ENCODE results near the gene ZCCHC13. TPM values are rescaled to one million over a fixed set of nuclear protein-coding genes. Genes with fewer than 3 reads are reported as not detected.

The ZCCHC13 gene
- total and polyA plus RNA-seq, 2 of the 8 experiments (the other 6 are each of a cell fraction or from before 2014, with no cell fraction given): not detected

DNA sequence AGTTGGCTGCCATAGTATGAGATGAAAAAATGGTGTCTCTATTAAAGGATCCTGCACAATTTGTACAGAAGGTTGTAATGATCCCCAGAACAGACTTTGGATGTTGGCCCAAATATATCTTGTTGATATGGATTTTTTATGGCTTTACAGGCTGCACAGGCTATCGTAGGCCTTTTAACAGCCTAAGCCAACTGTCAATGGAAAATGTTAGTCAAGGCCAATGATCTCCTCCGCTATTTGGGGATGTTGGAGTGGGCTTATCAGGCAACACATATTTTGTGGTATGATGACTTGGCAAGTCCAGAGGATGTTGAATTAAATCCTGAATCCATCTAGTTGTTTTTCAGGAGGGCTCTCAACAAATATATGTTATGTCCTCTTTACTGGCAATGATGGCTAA, 42.1 kb downstream of the ZCCHC13 start (continued):
- TF ChIP-seq CHD7 (IDR thresholded peaks at IDR 0.05; ENCODE audit: insufficient replicate concordance, low read length): no peak
- TF ChIP-seq CHD2 (IDR thresholded peaks at IDR 0.05; ENCODE audit: low read length): no peak
- no peak for TF ChIP-seq RBBP5 (IDR thresholded peaks at IDR 0.05; ENCODE audit: borderline replicate concordance, low read depth, low read length)
